Choroid plexus epithelial cell (primary cell): ENCODE results near the gene SMU1.

Source experiments
- DNase-seq: peaks from one replicate; pipeline ENCODE4 v3.0.0-alpha.2; 2010; ENCODE audit warnings: low read depth
- H3K4me3 ChIP-seq: 2 replicates; pipeline ENCODE4 v1.5.1; 2011; ENCODE audit warnings: low read depth, mild to moderate bottlenecking, control low read depth, low read length, moderate library complexity
- TF ChIP-seq, protein P1 (sequence below): conservative IDR thresholded peaks from 2 replicates; pipeline ENCODE4 v1.5.1; 2011; ENCODE audit warnings: low read depth, mild to moderate bottlenecking, control low read depth, inconsistent platforms, low read length, moderate library complexity

Gene SMU1

GRCh38 chr9:33076046-33077004 is at the start of gene SMU1:
SMU1 (minus strand) TSS chr9:33076674; CDS start chr9:33076608, 66 bp downstream.
- DNase-seq: peak; percentile 98
- TF ChIP-seq, protein P1, sequence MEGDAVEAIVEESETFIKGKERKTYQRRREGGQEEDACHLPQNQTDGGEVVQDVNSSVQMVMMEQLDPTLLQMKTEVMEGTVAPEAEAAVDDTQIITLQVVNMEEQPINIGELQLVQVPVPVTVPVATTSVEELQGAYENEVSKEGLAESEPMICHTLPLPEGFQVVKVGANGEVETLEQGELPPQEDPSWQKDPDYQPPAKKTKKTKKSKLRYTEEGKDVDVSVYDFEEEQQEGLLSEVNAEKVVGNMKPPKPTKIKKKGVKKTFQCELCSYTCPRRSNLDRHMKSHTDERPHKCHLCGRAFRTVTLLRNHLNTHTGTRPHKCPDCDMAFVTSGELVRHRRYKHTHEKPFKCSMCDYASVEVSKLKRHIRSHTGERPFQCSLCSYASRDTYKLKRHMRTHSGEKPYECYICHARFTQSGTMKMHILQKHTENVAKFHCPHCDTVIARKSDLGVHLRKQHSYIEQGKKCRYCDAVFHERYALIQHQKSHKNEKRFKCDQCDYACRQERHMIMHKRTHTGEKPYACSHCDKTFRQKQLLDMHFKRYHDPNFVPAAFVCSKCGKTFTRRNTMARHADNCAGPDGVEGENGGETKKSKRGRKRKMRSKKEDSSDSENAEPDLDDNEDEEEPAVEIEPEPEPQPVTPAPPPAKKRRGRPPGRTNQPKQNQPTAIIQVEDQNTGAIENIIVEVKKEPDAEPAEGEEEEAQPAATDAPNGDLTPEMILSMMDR: no peak
- peak within 1 kb of the TSS; percentile 91 for H3K4me3 ChIP-seq

DNA sequence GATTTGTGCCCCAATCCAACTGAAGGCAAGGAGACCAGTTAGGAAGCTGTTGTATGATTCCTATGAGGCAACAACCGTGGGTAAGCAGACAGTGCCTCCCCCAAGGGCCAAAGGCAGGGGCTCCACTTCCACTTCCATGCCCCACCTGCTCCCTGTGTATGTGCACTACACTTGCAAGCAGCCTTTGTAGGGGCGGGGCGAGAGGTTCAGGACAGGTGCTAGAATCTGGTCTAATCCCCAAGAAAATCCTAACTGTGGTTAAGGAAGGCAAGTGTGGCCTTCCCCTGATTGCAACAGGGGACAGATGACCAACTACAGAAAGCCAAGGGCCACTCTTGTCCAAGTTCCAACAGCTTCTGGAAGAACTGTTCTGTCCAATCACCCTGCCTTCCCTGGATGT is 49.0 kb upstream of the SMU1 start:
- DNase-seq: no peak
- no peak overlapping the region for H3K4me3 ChIP-seq
- TF ChIP-seq, protein P1: no peak

DNA sequence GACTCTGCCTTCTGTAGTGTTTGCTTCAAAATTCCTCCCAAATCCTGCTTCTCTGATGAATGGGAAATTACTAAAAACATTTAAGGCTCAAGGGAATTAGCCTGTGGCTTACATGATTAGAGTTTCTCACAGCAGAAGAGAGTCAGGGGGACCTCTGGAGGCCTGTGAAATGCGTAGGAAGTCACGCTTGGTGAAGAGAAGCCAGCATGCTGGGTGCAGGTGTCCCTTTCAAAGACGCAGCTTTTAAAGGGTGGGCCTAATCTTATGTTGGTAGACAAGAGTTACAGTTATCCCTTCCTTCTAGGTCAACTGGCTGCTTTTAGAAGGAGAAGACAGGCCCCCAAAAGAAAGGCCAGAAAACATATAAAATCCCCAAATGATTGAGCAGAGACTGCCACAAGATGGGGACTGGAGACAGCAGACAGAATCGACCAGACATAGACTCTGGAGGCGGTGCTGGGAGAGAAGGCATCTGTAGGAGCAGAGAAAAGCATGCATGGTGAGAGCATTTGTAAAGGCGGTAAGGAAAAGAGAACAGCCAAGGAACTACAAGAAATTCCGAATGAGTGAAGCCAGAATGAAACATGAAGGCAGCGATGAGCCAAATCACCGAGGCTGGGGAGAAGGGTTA is 48.4 kb upstream of the SMU1 start:
- no peak overlapping the region for H3K4me3 ChIP-seq
- TF ChIP-seq, protein P1: peak; percentile 34
- peak; percentile 17 for DNase-seq

DNA sequence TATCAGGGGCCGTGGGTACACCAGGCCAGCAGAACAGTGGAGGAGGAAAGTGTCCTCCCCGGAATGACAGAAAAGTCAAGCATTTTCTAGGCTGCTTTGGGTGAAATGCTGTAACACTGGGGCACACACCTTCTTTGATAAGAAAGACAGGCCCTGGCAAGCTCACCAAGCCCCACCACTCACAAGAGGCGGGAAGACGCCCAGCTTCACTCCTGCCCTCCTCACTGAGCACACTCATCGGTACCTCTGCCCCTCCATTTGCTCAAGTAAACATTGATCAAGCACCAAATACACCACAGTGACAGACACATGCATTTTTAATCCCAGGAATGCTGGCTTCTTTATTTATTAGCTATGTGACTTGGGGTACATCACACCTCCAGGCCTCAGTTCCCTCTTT is 47.6 kb upstream of the SMU1 start:
- TF ChIP-seq, protein P1: no peak
- no peak for DNase-seq

DNA sequence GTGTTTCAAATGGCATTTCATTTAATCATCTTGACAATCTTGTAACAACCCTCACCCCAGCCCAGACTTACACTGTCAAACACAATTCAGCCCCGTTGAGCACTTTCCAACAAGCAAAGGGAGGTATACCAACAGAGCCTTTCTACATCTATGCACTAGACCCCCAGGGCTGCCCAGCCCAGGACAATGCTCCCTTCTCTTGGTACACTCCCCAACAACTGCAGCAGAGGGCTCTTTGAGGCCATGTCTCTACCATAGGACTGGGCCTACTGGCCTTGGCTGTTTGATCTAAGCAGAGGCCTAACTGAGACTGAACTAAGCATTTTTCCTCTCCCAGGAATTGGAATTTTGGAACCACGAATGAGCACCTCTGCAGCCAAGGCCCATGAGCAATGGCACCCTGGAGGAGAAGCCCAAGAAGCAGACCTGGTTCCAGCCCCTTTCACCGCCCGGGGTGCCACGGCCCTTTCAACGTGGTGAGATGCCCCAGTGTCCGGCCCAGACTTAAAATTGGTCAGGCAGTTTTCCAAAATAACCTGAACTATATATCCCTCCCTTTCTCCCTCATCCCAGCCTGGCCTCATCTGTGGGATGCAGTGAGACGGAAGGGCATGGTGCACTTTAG is 47.0 kb upstream of the SMU1 start:
- no peak for DNase-seq
- H3K4me3 ChIP-seq: no peak overlapping the region
- TF ChIP-seq, protein P1: no peak

More for the DNA sequence above, 47.6 kb upstream of the SMU1 start:
- H3K4me3 ChIP-seq: no peak overlapping the region

GRCh38 chr9:33120620-33121019 is 44.1 kb upstream of the SMU1 start:
- H3K4me3 ChIP-seq: no peak overlapping the region
- TF ChIP-seq, protein P1: no peak
- no peak for DNase-seq
